Measurements from ENCODE around the gene NOTCH3.
A peak's percentile ranks its signal among the peaks of the same experiment; 100 is the strongest.

NOTCH3 gene

GRCh38 chr19:15159251-15159650 lies 41.5 kb downstream of the NOTCH3 start:
- DNase-seq: no peak

GRCh38 chr19:15156391-15156790 lies 44.4 kb downstream of the NOTCH3 start:
- DNase-seq: no peak

DNA sequence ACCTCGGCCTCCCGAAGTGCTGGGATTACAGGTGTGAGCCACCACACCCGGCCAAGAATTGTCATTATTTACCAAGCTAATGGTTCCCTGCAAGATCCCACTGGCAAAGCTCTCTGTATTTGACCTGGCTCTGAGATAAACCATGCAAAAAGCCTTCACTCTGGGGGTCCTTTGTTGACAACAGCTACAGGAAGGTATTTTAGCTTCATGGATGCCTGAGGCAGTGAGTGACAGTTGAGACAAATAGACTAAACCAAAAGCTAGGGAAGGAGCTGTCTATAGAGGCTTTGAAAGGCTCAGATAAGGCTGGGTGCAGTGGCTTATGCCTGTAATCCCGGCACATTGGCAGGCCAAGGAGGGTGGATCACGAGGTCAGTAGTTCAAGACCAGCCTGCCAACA lies 45.5 kb downstream of the NOTCH3 start:
- no peak for DNase-seq

GRCh38 chr19:15154002-15154612 lies 46.7 kb downstream of the NOTCH3 start:
- DNase-seq: no peak

- DNase-seq: no peak
These were observed 51.1 kb downstream of the NOTCH3 start for GRCh38 chr19:15149737-15150136.

- no peak for DNase-seq
These were observed 53.7 kb downstream of the NOTCH3 start for GRCh38 chr19:15147090-15147489.

DNA sequence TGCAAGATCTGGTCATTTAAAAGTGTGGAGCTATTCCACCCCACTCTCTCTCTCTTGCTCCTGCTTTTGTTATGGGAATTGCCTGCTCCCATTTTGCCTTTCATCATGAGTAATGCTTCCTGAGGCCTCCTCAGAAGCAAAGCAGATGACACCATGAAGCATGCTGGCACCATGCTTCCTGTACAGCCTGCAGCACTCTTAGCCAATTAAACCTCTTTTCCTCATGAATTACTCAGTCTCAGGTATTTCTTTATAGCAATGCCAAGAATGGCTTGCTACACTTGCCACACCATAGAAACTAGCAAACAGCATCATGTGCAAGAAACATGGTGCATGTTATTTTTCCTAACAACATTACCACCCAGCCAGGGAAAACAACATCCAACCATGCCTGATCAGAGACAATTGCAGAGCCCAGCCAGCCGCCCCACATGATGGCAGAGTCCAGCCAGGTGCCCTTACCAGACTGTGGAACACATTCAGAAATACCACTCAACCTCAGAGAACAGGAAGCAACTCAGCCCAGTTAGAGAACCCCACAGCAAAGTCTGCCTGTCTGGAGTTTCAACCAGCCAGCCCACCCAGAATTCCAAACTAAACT lies 56.6 kb downstream of the NOTCH3 start:
- DNase-seq: no peak

- DNase-seq: no peak
These were observed 58.5 kb downstream of the NOTCH3 start for GRCh38 chr19:15142313-15142712.

DNA sequence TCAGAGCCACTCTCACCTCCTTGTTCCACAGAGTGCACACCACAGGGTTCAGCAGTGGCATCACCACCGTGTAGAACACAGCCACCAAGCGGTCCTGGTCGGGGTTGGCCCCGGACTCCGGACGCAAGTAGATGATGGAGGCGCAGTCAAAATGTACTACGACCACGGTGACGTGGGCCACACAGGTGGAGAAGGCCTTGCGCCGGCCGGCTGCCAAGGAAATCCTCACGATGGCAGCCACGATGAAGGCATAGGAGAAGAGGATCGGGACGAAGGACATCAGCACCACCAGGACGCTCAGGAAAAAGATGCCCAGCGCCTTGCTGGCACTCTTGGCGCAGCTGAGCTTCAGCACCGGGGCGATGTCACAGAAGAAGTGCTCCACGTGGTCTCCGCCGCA lies 59.7 kb downstream of the NOTCH3 start:
- DNase-seq: no peak

DNA sequence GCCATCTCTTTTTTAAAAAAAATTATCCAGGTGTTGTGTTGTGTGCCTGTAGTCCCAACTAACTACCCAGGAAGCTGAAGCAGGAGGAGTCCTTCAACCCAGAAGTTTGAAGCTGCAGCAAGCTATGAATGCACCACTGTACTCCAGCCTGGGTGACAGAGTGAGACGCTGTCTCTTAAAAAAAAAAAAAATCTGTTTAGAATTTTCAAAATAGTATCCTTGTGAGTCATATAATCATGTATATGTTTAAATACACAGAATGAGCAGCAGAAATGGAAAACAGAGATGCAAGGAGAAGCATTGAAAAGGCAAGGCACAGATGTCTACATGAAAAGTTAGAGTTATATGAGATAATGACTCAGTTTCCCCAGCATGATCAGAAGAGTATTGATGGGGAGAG lies 62.4 kb downstream of the NOTCH3 start:
- DNase-seq: no peak

DNA sequence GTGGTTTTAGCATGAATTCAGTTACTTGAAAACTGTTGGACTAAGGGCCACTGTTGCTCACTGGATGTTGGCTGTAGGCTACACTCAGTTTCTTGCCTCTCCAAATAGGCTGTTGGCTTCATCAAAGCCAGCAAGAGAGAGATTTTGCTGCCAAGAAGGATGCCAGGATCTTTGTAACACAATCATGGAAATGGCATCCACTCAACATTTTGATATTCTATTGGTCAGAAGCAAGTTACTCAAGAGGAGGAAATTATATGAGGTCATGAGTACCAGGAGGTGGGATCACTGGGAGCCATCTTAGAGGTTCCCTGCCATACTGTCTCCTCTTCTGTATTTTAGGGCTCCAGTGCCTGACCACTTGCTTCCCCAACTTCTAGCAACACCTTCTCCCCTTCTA lies 63.0 kb downstream of the NOTCH3 start:
- no peak for DNase-seq

GRCh38 chr19:15136234-15136954 lies 64.4 kb downstream of the NOTCH3 start:
- no peak for DNase-seq

DNA sequence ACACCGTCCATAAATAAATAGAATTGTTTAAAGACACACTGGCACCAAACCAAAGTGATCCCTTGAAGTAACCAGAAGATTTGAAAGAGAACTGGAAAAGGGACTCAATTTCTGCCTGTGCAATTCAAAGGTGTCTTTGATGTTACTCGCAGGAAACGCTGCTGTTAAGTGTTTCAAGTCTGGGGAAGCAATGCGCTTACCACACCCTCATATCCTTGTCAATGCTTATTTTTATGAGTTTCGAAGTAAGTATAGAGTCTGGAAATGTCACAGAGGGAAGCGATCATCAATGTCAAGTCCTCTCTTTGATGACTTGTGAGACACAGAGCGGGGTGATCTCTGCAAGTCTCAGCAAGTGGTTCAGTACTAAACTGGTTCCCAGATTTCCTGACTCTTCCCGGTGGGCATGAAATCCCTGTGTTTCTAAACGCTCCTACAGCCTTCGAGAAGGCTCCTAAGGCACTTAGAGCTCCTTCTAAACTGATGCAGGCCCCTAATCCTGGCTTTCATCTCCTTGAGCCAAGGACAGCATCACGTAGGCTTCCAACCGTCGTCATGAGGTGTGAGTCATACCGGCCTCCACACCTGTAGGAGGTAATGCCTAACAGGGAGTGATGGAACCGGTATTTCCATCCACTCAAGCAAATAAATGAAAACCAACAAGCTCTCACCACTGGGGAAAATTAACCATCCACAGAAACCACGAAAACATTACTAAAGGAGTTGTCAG lies 70.8 kb downstream of the NOTCH3 start:
- no peak for DNase-seq

GRCh38 chr19:15128162-15128770 lies 72.5 kb downstream of the NOTCH3 start:
- no peak for DNase-seq

GRCh38 chr19:15126131-15126910 lies 74.5 kb downstream of the NOTCH3 start:
- DNase-seq: no peak

GRCh38 chr19:15125232-15126067 lies 75.3 kb downstream of the NOTCH3 start:
- DNase-seq: peak; percentile 99

GRCh38 chr19:15124572-15125231 lies 76.1 kb downstream of the NOTCH3 start:
- no peak for DNase-seq

- DNase-seq: peak; percentile 50
These were observed 76.9 kb downstream of the NOTCH3 start for GRCh38 chr19:15123900-15124299.

GRCh38 chr19:15123031-15123890 lies 77.5 kb downstream of the NOTCH3 start:
- no peak for DNase-seq
